HG02870 (cell line): Measurements from ENCODE around the gene PLIN5.

ENCODE experiments used
- ATAC-seq: cut with Tn5 transposase; IDR thresholded peaks from one replicate; pipeline ENCODE4 v1.9.1; 2021; ENCODE audit warnings: mild to moderate bottlenecking, moderate library complexity; ENCODE audit not compliant: unreplicated experiment

Gene PLIN5

GRCh38 chr19:4507804-4508203 is 27.2 kb downstream of the PLIN5 start:
- no peak for ATAC-seq

- ATAC-seq, result no peak
These were observed 27.9 kb downstream of the PLIN5 start for GRCh38 chr19:4507150-4507452.

- no peak for ATAC-seq
These were observed 28.4 kb downstream of the PLIN5 start for GRCh38 chr19:4506449-4507149.

- ATAC-seq, result no peak
These were observed 29.2 kb downstream of the PLIN5 start for GRCh38 chr19:4505570-4506448.

- ATAC-seq, result no peak
These were observed 30.0 kb downstream of the PLIN5 start for GRCh38 chr19:4504891-4505569.

GRCh38 chr19:4504297-4504701 is 30.7 kb downstream of the PLIN5 start:
- ATAC-seq, result no peak

GRCh38 chr19:4503825-4504170 is 31.2 kb downstream of the PLIN5 start:
- no peak for ATAC-seq

GRCh38 chr19:4503132-4503824 is 31.7 kb downstream of the PLIN5 start:
- ATAC-seq, result no peak

- ATAC-seq, result no peak
These were observed 32.5 kb downstream of the PLIN5 start for GRCh38 chr19:4502282-4503131.

- ATAC-seq, result no peak
These were observed 33.3 kb downstream of the PLIN5 start for GRCh38 chr19:4501691-4502090.

- ATAC-seq, result no peak
These were observed 34.0 kb downstream of the PLIN5 start for GRCh38 chr19:4500841-4501591.

GRCh38 chr19:4499855-4500254 is 35.2 kb downstream of the PLIN5 start:
- ATAC-seq, result no peak

GRCh38 chr19:4499318-4499717 is 35.7 kb downstream of the PLIN5 start:
- ATAC-seq, result no peak

- ATAC-seq, result no peak
These were observed 36.3 kb downstream of the PLIN5 start for GRCh38 chr19:4498694-4499093.

- ATAC-seq, result no peak
These were observed 37.1 kb downstream of the PLIN5 start for GRCh38 chr19:4497770-4498389.

- ATAC-seq, result no peak
These were observed 38.7 kb downstream of the PLIN5 start for GRCh38 chr19:4496304-4496703.

GRCh38 chr19:4495471-4495870 is 39.6 kb downstream of the PLIN5 start:
- no peak for ATAC-seq

GRCh38 chr19:4494691-4495064 is 40.3 kb downstream of the PLIN5 start:
- no peak for ATAC-seq

- no peak for ATAC-seq
These were observed 40.9 kb downstream of the PLIN5 start for GRCh38 chr19:4493929-4494690.
